CD4-positive, alpha-beta T cell treated with Interleukin-4 for 4 hours (primary cell): Measurements from ENCODE around the gene PSME1.

Source experiments
- DNase-seq: peaks from one replicate; pipeline ENCODE4 v3.0.0-alpha.2; 2020

Gene PSME1

GRCh38 chr14:24135834-24136683 lies at the start of gene PSME1:
TSS of gene PSME1 (plus strand) at chr14:24136194. CDS start at chr14:24136263, 69 bp downstream.
- peak; percentile 91 for DNase-seq

- DNase-seq = no peak
Measured at GRCh38 chr14:24087004-24087403, 49.0 kb upstream of the PSME1 start.

- no peak for DNase-seq
Measured at GRCh38 chr14:24088095-24088494, 47.9 kb upstream of the PSME1 start.

GRCh38 chr14:24089890-24090289 lies 46.1 kb upstream of the PSME1 start:
- no peak for DNase-seq

GRCh38 chr14:24092110-24092504 lies 43.9 kb upstream of the PSME1 start:
- DNase-seq = no peak

- DNase-seq = no peak
Measured at GRCh38 chr14:24092505-24093206, 43.3 kb upstream of the PSME1 start.

GRCh38 chr14:24093207-24093900 lies 42.6 kb upstream of the PSME1 start:
- no peak for DNase-seq

- peak; percentile 53 for DNase-seq
Measured at GRCh38 chr14:24093901-24094840, 41.8 kb upstream of the PSME1 start, which contains the start of gene PCK2. TSS of gene PCK2 (plus strand) at chr14:24094311. CDS start at chr14:24094406, 95 bp downstream.

GRCh38 chr14:24094841-24095270 lies 41.1 kb upstream of the PSME1 start:
- no peak for DNase-seq

- peak; percentile 26 for DNase-seq
Measured at GRCh38 chr14:24095271-24096068, 40.5 kb upstream of the PSME1 start.

GRCh38 chr14:24096545-24097181 lies 39.3 kb upstream of the PSME1 start:
- DNase-seq = no peak

- DNase-seq = no peak
Measured at GRCh38 chr14:24098229-24098926, 37.6 kb upstream of the PSME1 start.

GRCh38 chr14:24098927-24099813 lies 36.8 kb upstream of the PSME1 start:
- no peak for DNase-seq

GRCh38 chr14:24100197-24100981 lies 35.6 kb upstream of the PSME1 start:
- no peak for DNase-seq

GRCh38 chr14:24100982-24101494 lies 35.0 kb upstream of the PSME1 start:
- DNase-seq = no peak

GRCh38 chr14:24102357-24103048 lies 33.5 kb upstream of the PSME1 start:
- no peak for DNase-seq

- no peak for DNase-seq
Measured at GRCh38 chr14:24103451-24103850, 32.5 kb upstream of the PSME1 start.
